Liver (tissue), 3 donors: ENCODE results near the gene DDX1.
"Not testable (repeated sequence)": the region's sequence is repeated elsewhere in the genome, so short reads cannot be mapped to it uniquely, and the experiment has no call there.

Experiments
- EGR1 ChIP-seq, 2 donors: IDR thresholded peaks; 2 replicates each; pipeline ENCODE4 v1.6.1; 2016 to 2018; ENCODE audit warnings: antibody characterized with exemption in 2 of 2, low read depth in 2 of 2
- FOXA1 ChIP-seq: IDR thresholded peaks from 2 replicates; pipeline ENCODE4 v1.6.1; 2016; ENCODE audit warnings: antibody characterized with exemption
- GABPA ChIP-seq, 2 donors: IDR thresholded peaks in 1 of 2; conservative IDR thresholded peaks in 1 of 2; 2 replicates each; pipeline ENCODE4 v1.6.1; 2016; ENCODE audit warnings: antibody characterized with exemption in 2 of 2, mild to moderate bottlenecking in 1 of 2, moderate library complexity in 1 of 2
- HNF4A ChIP-seq, 2 donors: conservative IDR thresholded peaks; 2 replicates each; pipeline ENCODE4 v1.6.1; 2016; ENCODE audit warnings: antibody characterized with exemption in 2 of 2, mild to moderate bottlenecking in 2 of 2
- JUND ChIP-seq, 2 donors: IDR thresholded peaks; 2 replicates each; pipeline ENCODE4 v1.6.1; 2016; ENCODE audit warnings: antibody characterized with exemption in 2 of 2
- MAX ChIP-seq: IDR thresholded peaks from 2 replicates; pipeline ENCODE4 v1.6.1; 2016; ENCODE audit warnings: antibody characterized with exemption
- NR2F2 ChIP-seq: IDR thresholded peaks from 2 replicates; pipeline ENCODE4 v1.6.1; 2016; ENCODE audit warnings: antibody characterized with exemption
- REST ChIP-seq: IDR thresholded peaks from 2 replicates; pipeline ENCODE4 v1.6.1; 2016; ENCODE audit warnings: antibody characterized with exemption, mild to moderate bottlenecking
- RXRA ChIP-seq, 2 donors: IDR thresholded peaks; 2 replicates each; pipeline ENCODE4 v1.6.1; 2017 to 2018; ENCODE audit warnings: antibody characterized with exemption in 2 of 2, mild to moderate bottlenecking in 1 of 2
- SP1 ChIP-seq: IDR thresholded peaks from 2 replicates; pipeline ENCODE4 v1.6.1; 2018; ENCODE audit warnings: antibody characterized with exemption, mild to moderate bottlenecking
- TAF1 ChIP-seq: conservative IDR thresholded peaks from 2 replicates; pipeline ENCODE4 v1.6.1; 2016; ENCODE audit warnings: antibody characterized with exemption, mild to moderate bottlenecking
- YY1 ChIP-seq: IDR thresholded peaks from 2 replicates; pipeline ENCODE4 v1.6.1; 2016; ENCODE audit warnings: antibody characterized with exemption, mild to moderate bottlenecking
- TF ChIP-seq, protein P1 (sequence below): fragments of 150-350 bp; IDR thresholded peaks from 2 replicates; pipeline ENCODE4 v1.5.1; 2017; ENCODE audit warnings: improper control_type of control experiment, low read depth, low read length; ENCODE audit not compliant: missing input control
- TF ChIP-seq, protein P2 (sequence below): IDR thresholded peaks from 2 replicates; pipeline ENCODE4 v1.6.1; 2016; ENCODE audit warnings: antibody characterized with exemption
- donor health status: healthy.
- donor health status: healthy.

GRCh38 chr2:15542269-15542668 lies 49.4 kb upstream of the DDX1 start:
- TF ChIP-seq, protein P1, sequence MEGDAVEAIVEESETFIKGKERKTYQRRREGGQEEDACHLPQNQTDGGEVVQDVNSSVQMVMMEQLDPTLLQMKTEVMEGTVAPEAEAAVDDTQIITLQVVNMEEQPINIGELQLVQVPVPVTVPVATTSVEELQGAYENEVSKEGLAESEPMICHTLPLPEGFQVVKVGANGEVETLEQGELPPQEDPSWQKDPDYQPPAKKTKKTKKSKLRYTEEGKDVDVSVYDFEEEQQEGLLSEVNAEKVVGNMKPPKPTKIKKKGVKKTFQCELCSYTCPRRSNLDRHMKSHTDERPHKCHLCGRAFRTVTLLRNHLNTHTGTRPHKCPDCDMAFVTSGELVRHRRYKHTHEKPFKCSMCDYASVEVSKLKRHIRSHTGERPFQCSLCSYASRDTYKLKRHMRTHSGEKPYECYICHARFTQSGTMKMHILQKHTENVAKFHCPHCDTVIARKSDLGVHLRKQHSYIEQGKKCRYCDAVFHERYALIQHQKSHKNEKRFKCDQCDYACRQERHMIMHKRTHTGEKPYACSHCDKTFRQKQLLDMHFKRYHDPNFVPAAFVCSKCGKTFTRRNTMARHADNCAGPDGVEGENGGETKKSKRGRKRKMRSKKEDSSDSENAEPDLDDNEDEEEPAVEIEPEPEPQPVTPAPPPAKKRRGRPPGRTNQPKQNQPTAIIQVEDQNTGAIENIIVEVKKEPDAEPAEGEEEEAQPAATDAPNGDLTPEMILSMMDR: not testable (repeated sequence)
- not testable (repeated sequence) for TF ChIP-seq MAX; HNF4A (conservative IDR thresholded peaks at IDR 0.05); GABPA (IDR thresholded peaks at IDR 0.05 in 1 of 2, conservative IDR thresholded peaks at IDR 0.05 in 1 of 2); REST; TAF1; FOXA1; NR2F2; EGR1 (IDR thresholded peaks at IDR 0.05; ENCODE audit: low read depth in 2 of 2); YY1; RXRA (IDR thresholded peaks at IDR 0.05); SP1; JUND (IDR thresholded peaks at IDR 0.05)
- TF ChIP-seq, protein P2, sequence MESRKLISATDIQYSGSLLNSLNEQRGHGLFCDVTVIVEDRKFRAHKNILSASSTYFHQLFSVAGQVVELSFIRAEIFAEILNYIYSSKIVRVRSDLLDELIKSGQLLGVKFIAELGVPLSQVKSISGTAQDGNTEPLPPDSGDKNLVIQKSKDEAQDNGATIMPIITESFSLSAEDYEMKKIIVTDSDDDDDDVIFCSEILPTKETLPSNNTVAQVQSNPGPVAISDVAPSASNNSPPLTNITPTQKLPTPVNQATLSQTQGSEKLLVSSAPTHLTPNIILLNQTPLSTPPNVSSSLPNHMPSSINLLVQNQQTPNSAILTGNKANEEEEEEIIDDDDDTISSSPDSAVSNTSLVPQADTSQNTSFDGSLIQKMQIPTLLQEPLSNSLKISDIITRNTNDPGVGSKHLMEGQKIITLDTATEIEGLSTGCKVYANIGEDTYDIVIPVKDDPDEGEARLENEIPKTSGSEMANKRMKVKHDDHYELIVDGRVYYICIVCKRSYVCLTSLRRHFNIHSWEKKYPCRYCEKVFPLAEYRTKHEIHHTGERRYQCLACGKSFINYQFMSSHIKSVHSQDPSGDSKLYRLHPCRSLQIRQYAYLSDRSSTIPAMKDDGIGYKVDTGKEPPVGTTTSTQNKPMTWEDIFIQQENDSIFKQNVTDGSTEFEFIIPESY: not testable (repeated sequence)
